IMR-90 (cell line): ENCODE data around the gene SYTL3. TPM values are rescaled to one million over a fixed set of nuclear protein-coding genes. Genes with fewer than 3 reads are reported as not detected.

Source experiments
- ATAC-seq: fragments of 200-7000 bp; cut with Tn5 transposase; 2 replicates; pipeline ENCODE4 v1.9.1; 2020; ENCODE audit warnings: low read depth, mild to moderate bottlenecking, moderate library complexity
- BruUV-seq: library from RNA; stranded (reverse); fragments of 400-500 nt; replicated peaks from 2 replicates; lab custom pipeline; 2021; lab: Mats Ljungman, UMichigan
- CTCF ChIA-PET: fragments of 300-600 bp; formaldehyde crosslinking; extraction: SDS; loops from one replicate; lab custom pipeline; 2021; ENCODE audit warnings: antibody characterized with exemption; lab: Yijun Ruan, JAX
- POLR2A ChIA-PET: fragments of 300-600 bp; sonication (Branson Sonifier 250); formaldehyde crosslinking; loops from one replicate; lab custom pipeline; 2022; ENCODE audit warnings: antibody characterized with exemption; ENCODE audit not compliant: unreplicated experiment; lab: Charles Lee
- DNase-seq: peaks from one replicate; pipeline ENCODE4 v3.0.0; 2013
- H2AFZ ChIP-seq: replicated peaks from 2 replicates; pipeline ENCODE3; 2013; ENCODE audit warnings: low read length, mild to moderate bottlenecking; ENCODE audit not compliant: poor library complexity
- H2AK5ac ChIP-seq: 2 replicates; pipeline ENCODE4 v1.6.1; 2013; ENCODE audit warnings: low read depth, low read length, inconsistent platforms
- H2AK9ac ChIP-seq: replicated peaks from 2 replicates; pipeline ENCODE3; 2013; ENCODE audit warnings: mild to moderate bottlenecking, low read depth, low read length, moderate library complexity; ENCODE audit not compliant: poor library complexity
- H2BK120ac ChIP-seq: 2 replicates; pipeline ENCODE4 v1.6.1; 2013; ENCODE audit warnings: low read depth, low read length, inconsistent platforms
- H2BK15ac ChIP-seq: 3 replicates; pipeline ENCODE4 v1.6.1; 2013; ENCODE audit warnings: low read depth, low read length, inconsistent platforms
- H2BK20ac ChIP-seq: 2 replicates; pipeline ENCODE4 v1.6.1; 2013; ENCODE audit warnings: low read depth, mild to moderate bottlenecking, inconsistent platforms, low read length, moderate library complexity
- H2BK5ac ChIP-seq: 2 replicates; pipeline ENCODE4 v1.6.1; 2013; ENCODE audit warnings: mild to moderate bottlenecking, low read depth, low read length, inconsistent platforms; ENCODE audit not compliant: poor library complexity, severe bottlenecking
- H3K14ac ChIP-seq: replicated peaks from 2 replicates; pipeline ENCODE4 v1.6.1; 2013; ENCODE audit warnings: low read depth, low read length, inconsistent platforms
- H3K18ac ChIP-seq: 2 replicates; pipeline ENCODE4 v1.6.1; 2013; ENCODE audit warnings: low read depth, low read length, control low read depth
- H3K23ac ChIP-seq: 2 replicates; pipeline ENCODE4 v1.6.1; 2013; ENCODE audit warnings: low read depth, low read length, inconsistent platforms
- H3K27ac ChIP-seq: 2 replicates; pipeline ENCODE4 v1.5.1; 2013; ENCODE audit warnings: mild to moderate bottlenecking, control low read depth, low read length; ENCODE audit not compliant: insufficient read depth
- H3K27me3 ChIP-seq: 2 replicates; pipeline ENCODE4 v1.6.1; 2013; ENCODE audit warnings: low read length; ENCODE audit not compliant: control insufficient read depth, insufficient read depth
- H3K36me3 ChIP-seq: 2 replicates; pipeline ENCODE4 v1.6.1; 2013; ENCODE audit warnings: low read length, mixed read lengths; ENCODE audit not compliant: control insufficient read depth, insufficient read depth
- H3K4ac ChIP-seq: 2 replicates; pipeline ENCODE4 v1.6.1; 2013; ENCODE audit warnings: low read depth, low read length, inconsistent platforms
- H3K4me1 ChIP-seq: 2 replicates; pipeline ENCODE4 v1.6.1; 2013; ENCODE audit warnings: low read length, mixed read lengths; ENCODE audit not compliant: control insufficient read depth, insufficient read depth
- H3K4me2 ChIP-seq: 2 replicates; pipeline ENCODE4 v1.6.1; 2013; ENCODE audit warnings: low read depth, mild to moderate bottlenecking, control low read depth, low read length, moderate library complexity
- H3K4me3 ChIP-seq: 2 replicates; pipeline ENCODE4 v1.5.1; 2013; ENCODE audit warnings: low read depth, mild to moderate bottlenecking, control low read depth, low read length, moderate library complexity; ENCODE audit not compliant: insufficient read depth
- H3K56ac ChIP-seq: 2 replicates; pipeline ENCODE4 v1.6.1; 2013; ENCODE audit warnings: low read length, inconsistent platforms; ENCODE audit not compliant: insufficient read depth; ENCODE audit errors: extremely low read depth
- H3K79me1 ChIP-seq, 2 experiments: 2 replicates each; pipeline ENCODE4 v1.6.1; 2013; ENCODE audit warnings: low read length in 2 of 2, inconsistent platforms in 1 of 2, low read depth in 1 of 2
- H3K9ac ChIP-seq: 2 replicates; pipeline ENCODE4 v1.6.1; 2013; ENCODE audit warnings: low read depth, low read length, control low read depth
- H3K9me1 ChIP-seq: 2 replicates; pipeline ENCODE4 v1.6.1; 2013; ENCODE audit warnings: low read length, inconsistent platforms; ENCODE audit not compliant: insufficient read depth
- H3K9me3 ChIP-seq: 2 replicates; pipeline ENCODE4 v1.6.1; 2013; ENCODE audit warnings: low read length; ENCODE audit not compliant: control insufficient read depth, insufficient read depth
- H4K20me1 ChIP-seq: 2 replicates; pipeline ENCODE4 v1.6.1; 2013; ENCODE audit warnings: low read length, inconsistent platforms; ENCODE audit not compliant: insufficient read depth
- H4K5ac ChIP-seq: 2 replicates; pipeline ENCODE4 v1.6.1; 2013; ENCODE audit warnings: mild to moderate bottlenecking, low read depth, low read length, control low read depth
- H4K8ac ChIP-seq, 2 experiments: 2 replicates each; pipeline ENCODE4 v1.6.1; 2013; ENCODE audit warnings: low read depth in 2 of 2, low read length in 2 of 2, control low read depth in 1 of 2, inconsistent platforms in 1 of 2
- H4K91ac ChIP-seq: 2 replicates; pipeline ENCODE4 v1.6.1; 2013; ENCODE audit warnings: low read depth, low read length, inconsistent platforms; ENCODE audit not compliant: insufficient read depth
- BHLHE40 ChIP-seq: fragments of 150-350 bp; IDR thresholded peaks from 2 replicates; pipeline ENCODE4 v1.6.1; 2016; ENCODE audit warnings: mild to moderate bottlenecking, low read depth, low read length
- CEBPB ChIP-seq: IDR thresholded peaks from 2 replicates; pipeline ENCODE4 v1.6.1; 2012; ENCODE audit warnings: low read depth, low read length, improper control_type of control experiment
- CHD1 ChIP-seq: IDR thresholded peaks from 2 replicates; pipeline ENCODE4 v1.6.1; 2012; ENCODE audit warnings: low read depth, low read length, improper control_type of control experiment
- MAZ ChIP-seq: IDR thresholded peaks from 2 replicates; pipeline ENCODE4 v1.6.1; 2012; ENCODE audit warnings: low read depth, mild to moderate bottlenecking, low read length, improper control_type of control experiment, moderate library complexity, borderline replicate concordance
- NFE2L2 ChIP-seq: fragments of 150-350 bp; IDR thresholded peaks from 2 replicates; pipeline ENCODE4 v1.6.1; 2016; ENCODE audit warnings: low read depth, mild to moderate bottlenecking, low read length
- RAD21 ChIP-seq: IDR thresholded peaks from 2 replicates; pipeline ENCODE4 v1.6.1; 2012; ENCODE audit warnings: low read length, improper control_type of control experiment
- RCOR1 ChIP-seq: IDR thresholded peaks from 2 replicates; pipeline ENCODE4 v1.6.1; 2012; ENCODE audit warnings: mild to moderate bottlenecking, low read length, improper control_type of control experiment; ENCODE audit not compliant: insufficient replicate concordance
- RFX5 ChIP-seq: IDR thresholded peaks from 2 replicates; pipeline ENCODE4 v1.8.0; 2012; ENCODE audit warnings: low read depth, mild to moderate bottlenecking, low read length, moderate library complexity
- SMC3 ChIP-seq: fragments of 150-350 bp; IDR thresholded peaks from 2 replicates; pipeline ENCODE4 v1.6.1; 2016; ENCODE audit warnings: low read depth, mild to moderate bottlenecking, antibody characterized with exemption, low read length, moderate library complexity
- WGBS, 2 experiments: methylation state at CpG; one replicate each; pipeline versions ENCODE4 v1.1.5 to v1.1.7; 2013; ENCODE audit warnings: missing lambda C conversion rate in 2 of 2; ENCODE audit not compliant: insufficient read length in 1 of 2; ENCODE audit errors: extremely low coverage in 2 of 2; 5-methylcytosine and 5-hydroxymethylcytosine counted together
- dilution Hi-C: fragments of 300-500 bp; cut with HindIII; formaldehyde crosslinking; loops from one replicate; pipeline ENCODE4 v1.14.3; 2018; ENCODE audit warnings: low sequenced_read_pairs; ENCODE audit not compliant: unreplicated experiment
- in situ Hi-C: fragments of 300-500 bp; cut with MboI; formaldehyde crosslinking; loops from 3 replicates; pipeline ENCODE4 v1.14.3; 2019; ENCODE audit warnings: low sequenced_read_pairs, inconsistent platforms, mixed read lengths
- intact Hi-C: fragments of 100-400 bp; cut with micrococcal nuclease; formaldehyde crosslinking; loops from 2 replicates; pipeline ENCODE4 v1.10.0; 2022
- polyA plus RNA-seq, 3 experiments: library from polyadenylated mRNA; depleted of rRNA; stranded (reverse); fragments of >200 nt; gene quantifications; 2 replicates each; pipeline ENCODE4 v1.2.3, GENCODE V29; 2012; ENCODE audit warnings: low replicate concordance in 1 of 3
- total RNA-seq: library from RNA; depleted of rRNA; stranded (reverse); fragments of >200 nt; gene quantifications from 2 replicates; pipeline ENCODE4 v1.2.3, GENCODE V29; 2012
- TF ChIP-seq, protein P1 (sequence below): conservative IDR thresholded peaks from 2 replicates; pipeline ENCODE4 v1.5.1; 2012; ENCODE audit warnings: mild to moderate bottlenecking, low read depth, low read length, improper control_type of control experiment

Gene SYTL3
- total and polyA plus RNA-seq, 2 of the 4 experiments (the other 2 are of a cell fraction), result 2.9 to 4.3 TPM

- intact Hi-C loops, result no loop called here
- Histone ChIP-seq H2BK20ac (no peak overlapping the region), H3K4me3 (no peak overlapping the region), H3K18ac (no peak overlapping the region), H3K27ac (no peak overlapping the region), H2AFZ (no peak overlapping the region), H3K4ac (no peak overlapping the region), H3K4me1 (peaks cover 2% of the 10 kb centered on the region; the same call in 1 of the 2 replicates), H3K9me3 (no peaks in the 10 kb centered on the region), H3K56ac (no peak overlapping the region), H3K14ac (no peak overlapping the region), H3K27me3 (no peaks in the 10 kb centered on the region), H2BK120ac (no peak overlapping the region), H3K9me1 (peaks cover 4% of the 10 kb centered on the region), H3K36me3 (peaks cover 49% of the 10 kb centered on the region), H4K91ac (no peak overlapping the region), H3K9ac (no peak overlapping the region), H4K8ac (no peak overlapping the region), H2AK5ac (no peak overlapping the region), H2BK5ac (no peak overlapping the region), H3K79me1 (peaks cover 12 to 44% of the 10 kb centered on the region in 2 experiments; a peak in 3 of 4 replicates), H3K23ac (no peak overlapping the region), H3K4me2 (no peak overlapping the region), H4K20me1 (0 out of 2 replicates have a peak, but pooled peaks cover 4% of the 10 kb centered on the region), H4K5ac (no peak overlapping the region), H2BK15ac (no peak overlapping the region), H2AK9ac (no peak overlapping the region)
- ChIA-PET CTCF (no interaction called here), POLR2A (no interaction called here)
- BruUV-seq, result no TSS peak
- DNase-seq, result no peak
- in situ Hi-C loops, result no loop called here
- ATAC-seq, result no peak
- no CpG with 5 or more reads among the region's 4 CpGs for WGBS, 2 experiments
- TF ChIP-seq MAZ (no peak), CHD1 (no peak), RAD21 (no peak), NFE2L2 (no peak), SMC3 (no peak), RFX5 (no peak), CEBPB (no peak), BHLHE40 (no peak), RCOR1 (no peak)
- TF ChIP-seq, protein P1, sequence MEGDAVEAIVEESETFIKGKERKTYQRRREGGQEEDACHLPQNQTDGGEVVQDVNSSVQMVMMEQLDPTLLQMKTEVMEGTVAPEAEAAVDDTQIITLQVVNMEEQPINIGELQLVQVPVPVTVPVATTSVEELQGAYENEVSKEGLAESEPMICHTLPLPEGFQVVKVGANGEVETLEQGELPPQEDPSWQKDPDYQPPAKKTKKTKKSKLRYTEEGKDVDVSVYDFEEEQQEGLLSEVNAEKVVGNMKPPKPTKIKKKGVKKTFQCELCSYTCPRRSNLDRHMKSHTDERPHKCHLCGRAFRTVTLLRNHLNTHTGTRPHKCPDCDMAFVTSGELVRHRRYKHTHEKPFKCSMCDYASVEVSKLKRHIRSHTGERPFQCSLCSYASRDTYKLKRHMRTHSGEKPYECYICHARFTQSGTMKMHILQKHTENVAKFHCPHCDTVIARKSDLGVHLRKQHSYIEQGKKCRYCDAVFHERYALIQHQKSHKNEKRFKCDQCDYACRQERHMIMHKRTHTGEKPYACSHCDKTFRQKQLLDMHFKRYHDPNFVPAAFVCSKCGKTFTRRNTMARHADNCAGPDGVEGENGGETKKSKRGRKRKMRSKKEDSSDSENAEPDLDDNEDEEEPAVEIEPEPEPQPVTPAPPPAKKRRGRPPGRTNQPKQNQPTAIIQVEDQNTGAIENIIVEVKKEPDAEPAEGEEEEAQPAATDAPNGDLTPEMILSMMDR, result no peak
- dilution Hi-C loops, result no loop called here
These were observed 133.3 kb downstream of the SYTL3 start for GRCh38 chr6:158783167-158783450.
